ENCODE data around the gene ZNF776. TPM values are rescaled to one million over a fixed set of nuclear protein-coding genes. Genes with fewer than 3 reads are reported as not detected.

ZNF776 gene
- 1 to 10 TPM; 4.3 to 8.8 TPM for total RNA-seq

DNA sequence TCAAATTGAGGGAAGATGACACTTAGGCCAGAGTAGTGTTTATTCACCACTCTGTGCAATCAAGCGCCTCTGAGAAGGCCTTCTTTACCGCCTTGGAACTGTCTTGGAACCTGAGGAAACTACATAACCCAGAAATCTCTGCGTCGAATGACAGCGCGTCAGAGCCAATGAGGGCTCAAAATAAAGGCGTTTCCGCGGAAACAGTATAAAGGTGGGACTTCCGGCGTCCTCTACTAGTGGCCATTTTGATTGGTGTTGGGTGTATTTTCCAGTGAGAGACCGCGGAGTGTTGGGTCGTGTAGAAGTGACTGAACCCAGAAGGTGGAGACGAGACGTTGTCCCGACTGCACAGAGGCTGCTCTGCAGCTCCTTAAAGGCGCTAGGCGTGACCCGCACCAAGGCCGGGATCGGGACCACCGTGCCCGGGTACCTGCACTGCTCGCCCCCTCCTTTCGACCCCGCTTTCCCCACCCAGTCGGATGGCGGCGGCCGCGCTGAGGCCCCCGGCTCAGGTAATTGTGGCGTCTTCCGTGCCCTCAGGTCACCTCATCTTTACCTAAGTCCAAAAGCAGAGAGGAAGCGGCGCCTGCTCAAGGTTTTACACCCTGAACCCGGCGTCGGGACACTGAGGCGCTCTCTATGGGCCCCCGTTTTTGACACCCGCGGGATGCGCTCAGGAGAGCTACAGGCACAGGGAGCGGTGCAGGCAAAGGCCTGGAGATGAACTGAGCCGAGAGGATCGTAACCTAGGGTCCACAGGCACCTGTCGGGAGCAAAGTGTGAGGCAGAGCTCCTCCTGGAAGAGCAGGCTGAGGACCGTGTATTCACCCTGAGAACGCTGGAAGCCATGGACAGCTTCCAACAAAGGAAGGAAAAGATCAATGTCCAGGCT lies at the start of gene ZNF776:
Gene ZNF776, plus strand, starts transcription at position 236 of the 892 bp plus-strand sequence. Its CDS starts 244 bp downstream, at position 480.
- peaks cover 9 to 13% of the 10 kb centered on the region in 2 donors for H3K36me3 ChIP-seq (replicated peaks in 1 of 2; ENCODE audit: insufficient read depth in 1 of 2, low read depth in 2 of 2)
- TF ChIP-seq, protein P1, sequence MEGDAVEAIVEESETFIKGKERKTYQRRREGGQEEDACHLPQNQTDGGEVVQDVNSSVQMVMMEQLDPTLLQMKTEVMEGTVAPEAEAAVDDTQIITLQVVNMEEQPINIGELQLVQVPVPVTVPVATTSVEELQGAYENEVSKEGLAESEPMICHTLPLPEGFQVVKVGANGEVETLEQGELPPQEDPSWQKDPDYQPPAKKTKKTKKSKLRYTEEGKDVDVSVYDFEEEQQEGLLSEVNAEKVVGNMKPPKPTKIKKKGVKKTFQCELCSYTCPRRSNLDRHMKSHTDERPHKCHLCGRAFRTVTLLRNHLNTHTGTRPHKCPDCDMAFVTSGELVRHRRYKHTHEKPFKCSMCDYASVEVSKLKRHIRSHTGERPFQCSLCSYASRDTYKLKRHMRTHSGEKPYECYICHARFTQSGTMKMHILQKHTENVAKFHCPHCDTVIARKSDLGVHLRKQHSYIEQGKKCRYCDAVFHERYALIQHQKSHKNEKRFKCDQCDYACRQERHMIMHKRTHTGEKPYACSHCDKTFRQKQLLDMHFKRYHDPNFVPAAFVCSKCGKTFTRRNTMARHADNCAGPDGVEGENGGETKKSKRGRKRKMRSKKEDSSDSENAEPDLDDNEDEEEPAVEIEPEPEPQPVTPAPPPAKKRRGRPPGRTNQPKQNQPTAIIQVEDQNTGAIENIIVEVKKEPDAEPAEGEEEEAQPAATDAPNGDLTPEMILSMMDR (IDR thresholded peaks at IDR 0.05) = peak in 1 of 7 experiments; percentile 2
- peak in 2 of 3 donors; percentile 54 to 55 for TF ChIP-seq POLR2A (IDR thresholded peaks at IDR 0.05)
- H3K9me3 ChIP-seq = peaks cover 0 to 27% (median 0%) of the 10 kb centered on the region in 3 donors
- 2% methylated on average over 37 to 51 of the region's 51 CpGs for WGBS, 2 donors
- peak within 1 kb of the TSS in 3 of 4 donors; percentile 36 to 83 (median 78) for H3K27ac ChIP-seq
- no peaks in the 10 kb centered on the region for H3K27me3 ChIP-seq
- H3K4me3 ChIP-seq = peak within 1 kb of the TSS; percentile 87 to 97
- ATAC-seq = peak; percentile 98
- peak; percentile 83 to 93 (median 85) for DNase-seq
- intact Hi-C loops (cut with DNase I) = no loop called here
- H3K4me1 ChIP-seq = peaks cover 12% of the 10 kb centered on the region

- intact Hi-C loops (cut with DNase I) = no loop called here
- no peak for TF ChIP-seq POLR2A (IDR thresholded peaks at IDR 0.05)
- TF ChIP-seq, protein P1 (IDR thresholded peaks at IDR 0.05) = no peak
- no peaks in the 10 kb centered on the region for H3K27me3 ChIP-seq
- no peak overlapping the region for H3K27ac ChIP-seq
- H3K36me3 ChIP-seq (replicated peaks in 1 of 2; ENCODE audit: insufficient read depth in 1 of 2, low read depth in 2 of 2) = no peaks in the 10 kb centered on the region
- no peak overlapping the region for H3K4me3 ChIP-seq
- whole genome bisulfite sequencing, 2 donors = 96 to 100% methylated on average over 6 of the region's 6 CpGs
- ATAC-seq (no peak), DNase-seq (no peak)
- H3K4me1 ChIP-seq = peaks cover 5% of the 10 kb centered on the region
- H3K9me3 ChIP-seq = peaks cover 0 to 53% (median 0%) of the 10 kb centered on the region in 3 donors
Measured at GRCh38 chr19:57701625-57702024, 45.0 kb upstream of the ZNF776 start.

DNA sequence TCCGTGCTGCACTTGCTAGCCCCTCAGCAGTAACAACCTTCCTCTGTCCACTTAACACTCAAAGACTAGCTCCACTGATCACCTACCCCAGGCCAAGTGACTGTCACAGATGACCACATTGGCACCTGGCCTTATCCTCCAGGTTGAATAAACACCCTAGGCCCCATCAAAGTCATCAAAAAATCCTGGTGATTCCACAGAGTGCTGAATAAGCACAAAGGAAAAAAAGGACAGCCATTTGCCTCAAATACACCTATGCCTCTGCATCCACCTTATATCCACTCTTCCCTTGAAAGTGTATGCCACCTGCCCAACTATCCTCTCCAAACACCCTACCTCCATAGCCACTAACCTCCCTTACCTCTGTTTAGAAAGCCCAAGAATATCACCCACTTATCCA lies 40.3 kb upstream of the ZNF776 start:
- no peak overlapping the region for H3K4me3 ChIP-seq
- no peaks in the 10 kb centered on the region for H3K36me3 ChIP-seq (replicated peaks in 1 of 2; ENCODE audit: insufficient read depth in 1 of 2, low read depth in 2 of 2)

GRCh38 chr19:57708641-57709361 lies 37.8 kb upstream of the ZNF776 start, which contains the start of gene ZNF154:
ZNF154 (minus strand) TSS chr19:57709204; CDS start chr19:57708971, 233 bp downstream.
- Histone ChIP-seq H3K27ac (peak within 1 kb of the TSS; percentile 56 to 81 (median 72)), H3K4me3 (peak within 1 kb of the TSS in 1 of 2 donors; percentile 13), H3K27me3 (no peaks in the 10 kb centered on the region), H3K36me3 (replicated peaks in 1 of 2; ENCODE audit: insufficient read depth in 1 of 2, low read depth in 2 of 2) (no peaks in the 10 kb centered on the region), H3K9me3 (peaks cover 0 to 42% (median 0%) of the 10 kb centered on the region in 3 donors), H3K4me1 (peaks cover 7% of the 10 kb centered on the region)
- intact Hi-C loops (cut with DNase I) = no loop called here
- ATAC-seq (peak; percentile 85), DNase-seq (peak; percentile 28 to 39 (median 38))
- WGBS, 2 donors = 2 to 4% methylated on average over 15 to 53 of the region's 53 CpGs
- peak in 1 of 3 donors; percentile 36 for TF ChIP-seq POLR2A (IDR thresholded peaks at IDR 0.05)
- TF ChIP-seq, protein P1 (IDR thresholded peaks at IDR 0.05) = no peak

More for the DNA sequence above, 40.3 kb upstream of the ZNF776 start:
- WGBS, 2 donors = 100% methylated on average over 1 of the region's 1 CpG
- no peak overlapping the region for H3K27ac ChIP-seq
- intact Hi-C loops (cut with DNase I) = no loop called here
- TF ChIP-seq, protein P1 (IDR thresholded peaks at IDR 0.05) = no peak
- no peak for TF ChIP-seq POLR2A (IDR thresholded peaks at IDR 0.05)
- ATAC-seq = no peak
- peaks cover 7% of the 10 kb centered on the region for H3K4me1 ChIP-seq
- DNase-seq = no peak
- no peaks in the 10 kb centered on the region for H3K27me3 ChIP-seq
- peaks cover 0 to 51% (median 0%) of the 10 kb centered on the region in 3 donors for H3K9me3 ChIP-seq

Measured in body of pancreas (tissue), 4 donors.